HepG2 (cell line): Measurements from ENCODE around the gene DPM2. TPM values are rescaled to one million over a fixed set of nuclear protein-coding genes. Genes with fewer than 3 reads are reported as not detected.

ENCODE experiments used
- ATAC-seq: fragments of 200-7000 bp; cut with Tn5 transposase; 3 replicates; pipeline ENCODE4 v1.9.1; 2020; ENCODE audit warnings: mild to moderate bottlenecking, moderate library complexity
- BruUV-seq: library from RNA; stranded (reverse); fragments of 400-500 nt; replicated peaks from 2 replicates; lab custom pipeline; 2021; lab: Mats Ljungman, UMichigan
- CTCF ChIA-PET: fragments of 300-600 bp; formaldehyde crosslinking; extraction: SDS; loops from one replicate; lab custom pipeline; 2021; ENCODE audit warnings: low total read pairs, inconsistent platforms, low intra/inter-chr PET ratio; lab: Yijun Ruan, JAX
- POLR2A ChIA-PET: fragments of 350-600 bp; sonication (Branson Sonifier 250); formaldehyde crosslinking; loops from one replicate; lab custom pipeline; 2020; ENCODE audit warnings: antibody characterized with exemption, inconsistent platforms; lab: Yijun Ruan, JAX
- DNase-seq: peaks from one replicate; pipeline ENCODE4 v3.0.0-alpha.2; 2015; ENCODE audit warnings: low spot score
- FAIRE-seq: peaks from 3 replicates; lab custom pipeline; 2011; peaks lifted over from hg19 to GRCh38; lab: Jason Lieb, UNC
- H2AFZ ChIP-seq: one replicate; pipeline ENCODE4 v1.6.1; 2011; ENCODE audit warnings: low read length, inconsistent platforms
- H3K27ac ChIP-seq: fragments of 300-600 bp; 3 replicates; pipeline ENCODE4 v1.8.0; 2011; ENCODE audit warnings: mixed run types, mild to moderate bottlenecking, mixed read lengths, low read length, inconsistent platforms; ENCODE audit not compliant: insufficient read depth; ENCODE audit errors: extremely low read length
- H3K27me3 ChIP-seq, 2 experiments: fragments of 200-600 bp in 1 of 2; 2 replicates in 1 of 2; 3 replicates in 1 of 2; pipeline versions ENCODE4 v1.6.0 to v1.8.0; 2011; ENCODE audit warnings: low read length in 2 of 2, mild to moderate bottlenecking in 2 of 2, moderate library complexity in 2 of 2, inconsistent platforms in 1 of 2; ENCODE audit not compliant: insufficient read depth in 2 of 2, control insufficient read depth in 1 of 2
- H3K36me3 ChIP-seq, 2 experiments: fragments of 200-600 bp in 1 of 2; replicated peaks in 1 of 2; 2 replicates in 1 of 2; 3 replicates in 1 of 2; pipeline versions ENCODE4 v1.5.1 to v1.8.0; 2011; ENCODE audit warnings: low read length in 2 of 2, inconsistent platforms in 1 of 2; ENCODE audit not compliant: insufficient read depth in 2 of 2, control insufficient read depth in 1 of 2
- H3K4me1 ChIP-seq: 2 replicates; pipeline ENCODE4 v1.5.1; 2012; ENCODE audit warnings: low read length, inconsistent platforms; ENCODE audit not compliant: insufficient read depth
- H3K4me2 ChIP-seq: 2 replicates; pipeline ENCODE4 v1.6.0; 2011; ENCODE audit warnings: low read depth, low read length, inconsistent platforms
- H3K4me3 ChIP-seq, 3 experiments: fragments of 200-600 bp in 1 of 3; sonication (generic), shearing (Covaris generic) in 1 of 3; replicated peaks in 1 of 3; 2 replicates each; pipeline ENCODE4 v1.5.1; 2011 to 2016; ENCODE audit warnings: low read length in 3 of 3, inconsistent platforms in 2 of 3, low read depth in 2 of 3, mild to moderate bottlenecking in 2 of 3, control low read depth in 1 of 3, mixed read lengths in 1 of 3; ENCODE audit not compliant: insufficient read depth in 1 of 3
- H3K79me2 ChIP-seq: one replicate; pipeline ENCODE4 v1.6.1; 2011; ENCODE audit warnings: low read length, inconsistent platforms; ENCODE audit not compliant: insufficient read depth
- H3K9ac ChIP-seq: 2 replicates; pipeline ENCODE4 v1.6.0; 2011; ENCODE audit warnings: mild to moderate bottlenecking, low read depth, low read length, inconsistent platforms; ENCODE audit not compliant: insufficient read depth
- H3K9me3 ChIP-seq: 2 replicates; pipeline ENCODE4 v1.5.1; 2012; ENCODE audit warnings: mild to moderate bottlenecking, low read length
- H4K20me1 ChIP-seq: 2 replicates; pipeline ENCODE4 v1.6.0; 2011; ENCODE audit warnings: inconsistent platforms, mild to moderate bottlenecking, low read length, moderate library complexity; ENCODE audit not compliant: insufficient read depth
- HNF1A ChIP-seq, 2 experiments: sonication (generic) in 1 of 2; formaldehyde crosslinking in 1 of 2; IDR thresholded peaks; 2 replicates each; pipeline versions ENCODE4 v1.4.0 to v1.6.1; 2016 to 2020; ENCODE audit warnings: borderline replicate concordance in 1 of 2, low read depth in 1 of 2, mild to moderate bottlenecking in 1 of 2, missing genetic modification reagents in 1 of 2
- KLF9 ChIP-seq: IDR thresholded peaks from 2 replicates; pipeline ENCODE4 v1.6.1; 2016; ENCODE audit warnings: low read depth
- POLR2G ChIP-seq: fragments of 200-400 bp; formaldehyde crosslinking; IDR thresholded peaks from 2 replicates; pipeline ENCODE4 v1.6.1; 2018; ENCODE audit warnings: mild to moderate bottlenecking, low read depth, low read length, moderate library complexity
- WGBS: methylation state at CpG from one replicate; pipeline ENCODE4 v1.1.6; 2017; ENCODE audit warnings: low lambda C conversion rate; 5-methylcytosine and 5-hydroxymethylcytosine counted together
- in situ Hi-C: cut with HindIII; loops from 2 replicates; pipeline ENCODE4 v1.10.0; 2017; ENCODE audit warnings: low pct_unique_long_range_greater_than_20kb; ENCODE audit not compliant: extremely low pct_ligation_motif_present
- intact Hi-C: fragments of 100-400 bp; cut with micrococcal nuclease; formaldehyde crosslinking; loops from one replicate; pipeline ENCODE4 v1.10.0; 2022; ENCODE audit not compliant: unreplicated experiment
- polyA plus RNA-seq, 8 experiments: library from polyadenylated mRNA; depleted of rRNA in 3 of 8; stranded (reverse) in 7 of 8; unstranded in 1 of 8; fragments of >200 nt; fragmentation: Illumina TruSeq in 4 of 8; extraction: Trizol in 4 of 8; gene quantifications; 2 replicates each; pipeline versions ENCODE4 v1.2.1 to v1.2.3, GENCODE V29; 2011 to 2016; ENCODE audit warnings: low read depth in 4 of 8, missing spikeins in 1 of 8, mixed read lengths in 1 of 8; ENCODE audit not compliant: insufficient read depth in 1 of 8
- total RNA-seq, 5 experiments: library from RNA; depleted of rRNA; stranded (reverse); fragments of >200 nt; fragmentation: Illumina TruSeq; extraction: Trizol; gene quantifications; 2 replicates each; pipeline ENCODE4 v1.2.3, GENCODE V29; 2016; ENCODE audit warnings: low read depth in 1 of 5

The DPM2 gene
- total and polyA plus RNA-seq, 2 of the 13 experiments (the other 11 are each of a cell fraction or from before 2014, with no cell fraction given), result 24.8 to 35.3 TPM

- Histone ChIP-seq H3K27ac (peak overlapping the region; percentile 4), H3K4me3 (no peak overlapping the region), H3K9me3 (no peaks in the 10 kb centered on the region), H3K79me2 (peaks cover 19% of the 10 kb centered on the region), H3K27me3 (no peaks in the 10 kb centered on the region; a peak in 1 of 5 replicates), H2AFZ (no peak overlapping the region), H3K36me3 (peaks cover 17 to 52% of the 10 kb centered on the region in 2 experiments; a peak in 4 of 5 replicates), H4K20me1 (peaks cover 7% of the 10 kb centered on the region), H3K4me1 (peaks cover 32% of the 10 kb centered on the region), H3K9ac (no peak overlapping the region), H3K4me2 (no peak overlapping the region)
- FAIRE-seq, result no peak
- ATAC-seq, result no peak
- ChIA-PET CTCF (no interaction called here), POLR2A (interaction anchor here (0.8 to 2.2 kb wide), 4 partner anchors 10 to 126 kb away, joined by 3 to 6 read pairs (median 4); partner anchors contain the start of genes NAIF1 and SLC25A25)
- intact Hi-C loops, result loop anchor here (2.0 to 10.0 kb wide), 3 partner anchors 35 to 173 kb away; no protein-coding TSS in a partner anchor
- 100% methylated on average over 1 of the region's 3 CpGs for WGBS
- BruUV-seq, result no TSS peak
- DNase-seq, result no peak
- TF ChIP-seq HNF1A (IDR thresholded peaks at IDR 0.05; ENCODE audit: low read depth), result no peak
- TF ChIP-seq HNF1A (CRISPR knock-in tag; IDR thresholded peaks at IDR 0.05; ENCODE audit: borderline replicate concordance), result no peak
- TF ChIP-seq KLF9 (CRISPR knock-in tag), result no peak
- TF ChIP-seq POLR2G, result peak; percentile 29; the same call in 1 of the 2 replicates
- in situ Hi-C loops, result no loop called here
These were observed 4.2 kb upstream of the DPM2 start for GRCh38 chr9:127941961-127942215.
